RPMI8226 (cell line): ENCODE data around the gene TGDS.
A peak's percentile ranks its signal among the peaks of the same experiment; 100 is the strongest.
"Not testable (repeated sequence)": the region's sequence is repeated elsewhere in the genome, so short reads cannot be mapped to it uniquely, and the experiment has no call there.

Experiments
- DNase-seq: peaks from one replicate; pipeline ENCODE4 v3.0.0-alpha.2; 2015

Gene TGDS

DNA sequence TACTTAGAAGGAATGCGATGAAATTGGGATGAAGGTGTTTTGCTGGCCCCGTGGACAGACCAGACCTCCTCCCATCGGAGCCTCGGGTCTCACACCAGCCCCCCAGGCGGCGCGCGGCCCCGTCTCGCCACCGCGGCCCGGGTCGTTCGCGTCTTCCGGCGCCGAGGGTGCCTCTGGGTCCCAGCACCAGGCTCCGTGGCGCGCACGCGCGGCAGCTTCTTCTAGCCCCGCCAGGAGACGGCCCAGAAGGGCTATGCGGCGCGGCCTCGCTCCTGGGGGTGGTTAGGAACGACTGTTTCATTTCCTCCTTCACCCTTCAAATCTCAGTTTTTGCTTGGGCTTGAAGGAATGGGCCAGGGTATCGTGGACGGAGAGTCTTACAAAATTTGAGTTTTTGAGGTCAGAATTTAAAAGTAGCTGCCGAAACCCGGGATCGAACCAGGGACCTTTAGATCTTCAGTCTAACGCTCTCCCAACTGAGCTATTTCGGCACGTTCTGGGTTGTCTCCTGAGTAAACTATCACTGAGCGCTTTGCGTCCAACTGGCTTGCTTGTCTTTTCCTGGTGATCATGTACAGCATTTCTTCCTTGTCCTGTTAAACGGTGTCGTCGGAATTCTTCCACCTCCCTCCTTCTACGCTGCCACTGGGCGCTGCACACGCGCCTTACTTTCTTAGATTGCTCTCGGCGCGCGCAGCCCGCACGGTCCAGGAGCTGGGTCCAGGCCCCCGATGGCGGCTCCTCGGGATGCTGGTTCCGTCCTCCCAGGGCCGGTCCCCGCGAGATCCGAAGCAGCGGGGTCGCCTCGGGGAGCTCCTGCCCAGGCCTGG lies 46.5 kb downstream of the TGDS start:
- peak; percentile 92 for DNase-seq

DNA sequence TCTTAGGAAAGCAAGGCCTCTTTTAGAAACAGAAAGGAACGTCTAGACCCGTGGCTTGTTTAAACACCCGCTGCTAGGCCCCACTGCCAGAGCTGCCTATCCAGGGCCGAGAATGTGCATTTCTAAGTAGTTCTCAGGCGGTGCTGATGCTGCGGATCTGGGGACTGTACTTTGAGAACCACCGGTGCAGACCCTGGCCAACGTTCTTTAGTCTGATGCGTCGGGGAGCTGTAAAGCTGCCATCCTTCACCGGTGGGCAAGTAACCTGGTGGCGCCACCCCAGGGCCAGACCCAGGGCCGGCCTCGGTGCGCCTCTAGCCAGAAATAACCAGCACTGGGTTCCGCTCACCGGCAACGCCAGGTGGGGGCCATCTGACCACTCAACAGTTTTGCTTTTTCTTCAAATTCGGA lies 47.1 kb downstream of the TGDS start:
- peak; percentile 64 for DNase-seq

DNA sequence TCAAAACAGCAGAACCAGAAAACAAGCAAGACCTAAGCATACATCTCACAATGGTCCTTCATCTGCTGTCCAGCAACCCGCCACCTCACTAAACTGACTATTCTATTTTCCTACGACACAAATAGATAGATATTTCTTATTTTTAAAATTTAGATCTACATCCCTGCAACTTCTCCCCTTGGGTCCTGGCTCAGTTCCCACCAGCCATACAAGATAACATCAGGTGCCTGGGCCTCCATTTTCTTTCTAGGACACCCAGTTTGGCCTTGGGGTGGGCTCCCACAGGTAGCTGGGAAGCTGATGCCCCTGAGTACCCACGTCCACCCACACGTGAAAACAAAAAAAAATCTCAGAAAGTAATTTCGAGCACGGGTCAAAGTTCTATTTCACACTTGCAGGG lies 47.6 kb downstream of the TGDS start:
- no peak for DNase-seq

DNA sequence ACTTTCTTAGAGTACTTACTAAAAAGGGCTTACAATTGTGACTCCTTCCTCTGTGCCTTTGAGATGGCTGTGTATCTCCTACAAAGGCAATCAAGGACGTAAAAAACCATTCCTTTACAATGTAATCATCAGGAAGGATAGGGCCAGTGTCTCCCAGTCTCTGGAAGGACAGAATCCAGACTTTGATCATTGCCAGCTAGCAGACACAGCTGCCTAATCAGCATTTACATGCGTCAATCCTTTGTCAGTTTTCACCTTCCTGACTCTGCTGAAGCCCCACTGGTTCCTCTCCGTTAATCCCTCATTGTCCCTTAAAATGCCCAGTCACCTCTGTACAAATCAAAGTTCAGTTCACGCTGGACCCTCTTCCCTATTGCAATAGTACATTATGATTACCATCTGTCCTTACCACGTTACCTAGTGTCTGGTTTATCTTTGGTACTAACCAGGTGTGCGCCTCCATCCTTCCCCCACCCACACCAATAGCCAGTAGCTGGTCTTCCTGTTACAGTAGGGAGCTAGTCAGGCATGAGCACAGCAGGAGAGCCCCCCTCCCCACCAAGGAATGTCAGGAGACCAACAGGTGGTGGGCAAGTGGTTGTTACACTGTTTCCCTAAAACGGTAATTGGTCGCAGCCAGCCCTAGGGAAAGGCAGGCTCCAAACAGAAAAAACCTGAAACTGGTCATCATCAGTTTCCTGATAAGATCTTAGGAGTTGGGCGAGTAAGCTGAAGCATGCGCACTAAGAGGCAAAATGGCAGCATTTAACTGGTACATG lies 49.7 kb downstream of the TGDS start:
- no peak for DNase-seq

DNA sequence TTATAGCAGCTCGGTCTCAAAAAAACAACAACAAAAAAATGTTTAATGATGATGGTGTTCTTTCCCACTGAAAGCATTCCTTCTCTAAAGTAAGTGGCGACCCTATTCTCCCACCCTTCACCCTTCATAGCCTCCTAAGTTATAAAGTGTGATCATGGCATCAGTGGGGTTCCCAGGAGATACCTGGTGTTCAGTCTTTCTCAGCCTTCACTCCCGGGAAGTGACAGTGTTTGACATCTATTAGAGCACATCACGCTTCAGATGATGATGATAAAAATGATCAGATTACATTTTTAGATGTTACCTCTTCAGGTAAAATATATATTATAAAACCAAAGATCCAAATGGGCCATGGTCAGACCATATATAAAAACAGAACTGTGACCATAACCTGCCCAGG lies 51.0 kb downstream of the TGDS start:
- DNase-seq: no peak

DNA sequence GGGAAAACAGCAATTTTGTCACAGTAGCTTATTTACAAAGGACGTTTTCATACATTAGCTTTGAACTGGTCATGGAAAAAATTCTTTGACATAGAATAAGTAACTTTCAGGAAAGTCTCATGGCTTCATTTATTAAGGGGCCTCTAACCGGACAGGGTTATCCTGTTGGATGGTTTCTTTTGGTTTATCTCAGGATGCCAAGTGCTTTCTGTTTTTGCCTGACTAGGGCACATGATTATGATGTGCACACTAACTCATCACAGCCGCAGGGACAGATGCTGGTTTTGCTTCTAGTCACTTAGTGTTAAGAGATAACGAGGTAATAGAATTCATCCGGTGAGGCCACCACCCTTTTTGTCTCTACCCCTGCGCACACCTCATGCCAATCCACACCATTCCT lies 53.0 kb downstream of the TGDS start:
- no peak for DNase-seq

DNA sequence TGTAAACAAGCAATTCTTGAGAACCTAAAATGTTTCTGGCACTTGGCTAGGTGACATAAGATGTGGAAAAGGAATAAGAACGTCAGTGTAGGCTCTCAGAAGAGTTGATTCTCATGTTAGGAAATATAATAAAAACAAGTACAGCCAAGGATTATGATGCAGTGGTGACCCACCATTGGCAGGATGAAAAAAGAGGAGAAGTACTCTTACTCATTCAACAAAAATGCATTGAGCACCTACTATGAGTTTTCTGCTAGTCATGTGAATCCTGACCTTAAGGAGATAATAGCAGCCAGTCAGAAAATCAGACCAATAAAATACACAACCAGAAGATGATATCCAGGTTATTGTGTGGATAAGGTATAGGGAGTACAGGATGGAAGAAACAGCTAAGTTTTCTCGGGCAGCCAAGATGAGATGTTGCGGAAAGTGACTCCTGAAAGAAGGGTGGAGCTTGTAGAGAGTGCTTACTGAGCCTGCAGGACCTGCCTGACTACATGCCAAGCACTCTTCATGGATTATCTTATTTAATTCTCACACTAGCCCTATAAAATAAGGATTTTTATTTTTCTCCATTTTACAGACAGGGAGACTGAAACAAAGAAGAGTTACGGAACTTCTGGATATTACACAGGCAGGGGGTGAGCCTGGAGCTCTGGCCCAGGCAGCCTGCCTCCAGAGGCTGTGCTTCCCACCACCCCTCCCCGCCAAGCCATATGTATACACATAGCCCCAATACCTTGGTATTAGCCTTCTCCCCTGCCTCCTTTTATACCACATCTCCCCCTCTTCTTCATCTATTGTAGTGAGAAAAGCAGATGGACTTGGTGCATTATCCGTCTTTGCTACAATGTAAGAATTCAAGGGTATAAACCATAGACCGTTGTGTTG lies 58.0 kb downstream of the TGDS start:
- no peak for DNase-seq

DNA sequence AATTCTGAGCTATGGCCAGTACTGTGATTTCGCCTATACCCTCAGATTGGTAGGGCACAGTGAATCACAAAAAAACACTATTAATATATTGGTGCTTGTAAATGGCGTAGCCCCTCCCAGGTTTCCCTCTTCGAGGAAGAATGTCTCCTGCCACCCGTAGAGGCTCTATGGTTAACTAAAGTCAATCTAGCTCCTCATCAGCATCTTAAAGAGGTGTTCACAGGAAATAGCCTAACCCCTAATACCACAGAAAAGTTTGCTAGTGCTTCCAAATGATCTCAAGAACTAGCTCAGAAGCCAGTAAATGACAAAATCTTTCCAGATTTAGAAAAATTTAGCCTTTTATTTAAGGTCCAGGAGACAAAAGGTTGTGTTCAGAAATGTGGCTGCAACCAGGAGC lies 60.2 kb downstream of the TGDS start:
- DNase-seq: no peak

DNA sequence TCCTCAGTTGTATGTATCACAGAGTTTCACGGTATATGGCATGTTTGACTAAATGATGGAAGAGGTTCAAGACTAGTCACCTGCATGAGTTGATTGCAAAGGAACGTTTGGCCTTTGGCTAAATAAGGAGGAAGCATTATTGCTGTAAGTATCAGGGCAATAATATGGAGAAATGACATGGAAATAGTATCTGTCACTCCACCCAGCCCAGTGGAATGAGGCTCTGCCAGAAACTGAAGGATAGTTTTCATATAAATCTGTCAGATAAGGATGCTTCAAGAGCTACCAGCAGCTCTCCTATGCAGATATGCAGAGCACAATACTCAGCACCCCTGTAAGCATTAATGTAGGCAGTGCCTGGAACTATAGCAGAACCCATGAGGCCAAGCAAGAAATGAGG lies 60.7 kb downstream of the TGDS start:
- no peak for DNase-seq

DNA sequence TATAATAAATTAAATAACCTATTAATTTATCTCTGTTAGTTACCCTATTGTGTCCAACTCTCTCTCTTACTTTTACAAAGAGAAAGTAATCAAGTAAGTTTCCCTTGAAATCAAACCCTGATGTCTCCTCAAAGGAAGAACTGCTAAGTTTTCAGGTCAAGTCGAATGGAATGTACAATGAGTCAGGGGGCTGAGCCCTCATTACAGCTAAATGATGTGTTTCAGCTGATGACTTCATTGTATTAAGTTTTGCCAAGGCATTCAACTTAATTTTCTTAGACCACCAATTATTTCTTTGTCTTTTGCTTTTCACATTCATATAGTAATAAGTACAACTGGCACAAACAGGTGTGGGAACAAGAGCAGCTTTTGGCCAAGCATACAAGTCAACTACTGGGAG lies 61.8 kb downstream of the TGDS start:
- no peak for DNase-seq

DNA sequence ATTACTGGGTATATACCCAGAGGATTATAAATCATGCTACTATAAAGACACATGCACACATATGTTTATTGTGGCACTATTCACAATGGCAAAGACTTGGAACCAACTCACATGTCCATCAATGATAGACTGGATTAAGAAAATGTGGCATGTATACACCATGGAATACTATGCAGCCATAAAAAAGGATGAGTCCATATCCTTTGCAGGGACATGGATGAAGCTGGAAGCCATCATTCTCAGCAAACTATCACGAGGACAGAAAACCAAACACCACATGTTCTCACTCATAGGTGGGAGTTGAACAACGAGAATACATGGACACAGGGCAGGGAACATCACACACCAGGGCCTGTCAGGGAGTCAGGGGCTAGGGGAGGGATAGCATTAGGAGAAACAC lies 63.7 kb downstream of the TGDS start:
- not testable (repeated sequence) for DNase-seq

DNA sequence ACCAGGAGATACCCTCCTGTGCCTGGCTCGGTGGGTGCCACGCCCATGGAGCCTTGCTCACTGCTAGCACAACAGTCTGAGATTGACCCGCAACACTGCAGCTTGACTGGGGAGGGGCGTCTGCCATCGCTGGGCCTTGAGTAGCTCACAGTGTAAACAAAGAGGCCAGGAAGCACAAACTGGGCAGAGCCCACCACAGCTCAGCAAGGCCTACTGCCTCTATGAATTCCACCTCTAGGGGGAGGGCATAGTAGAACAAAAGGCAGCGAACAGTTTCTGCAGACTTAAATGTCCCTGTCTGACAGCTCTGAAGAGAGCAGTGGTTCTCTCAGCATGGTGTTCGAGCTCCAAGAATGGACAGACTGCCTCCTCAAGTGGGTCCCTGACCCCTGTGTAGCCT lies 69.0 kb downstream of the TGDS start:
- not testable (repeated sequence) for DNase-seq

DNA sequence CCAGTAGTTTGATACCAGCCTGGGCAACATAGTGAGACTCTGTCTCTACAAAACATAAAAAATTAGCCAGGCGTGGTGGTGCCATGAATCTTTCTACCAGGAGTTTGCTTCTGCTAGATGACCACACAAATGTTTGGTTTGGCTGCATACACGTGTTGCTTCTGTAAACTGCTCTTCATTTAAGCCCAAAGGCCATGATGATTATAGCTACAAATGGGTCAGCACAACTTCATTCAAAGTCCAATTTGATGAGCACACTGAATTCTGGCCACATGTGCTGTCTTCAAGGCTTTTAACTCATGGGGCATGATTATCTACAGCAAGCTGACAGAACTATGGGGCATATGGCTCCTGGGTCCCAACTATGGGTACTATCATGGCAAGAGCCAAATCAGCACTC lies 70.2 kb downstream of the TGDS start:
- no peak for DNase-seq

DNA sequence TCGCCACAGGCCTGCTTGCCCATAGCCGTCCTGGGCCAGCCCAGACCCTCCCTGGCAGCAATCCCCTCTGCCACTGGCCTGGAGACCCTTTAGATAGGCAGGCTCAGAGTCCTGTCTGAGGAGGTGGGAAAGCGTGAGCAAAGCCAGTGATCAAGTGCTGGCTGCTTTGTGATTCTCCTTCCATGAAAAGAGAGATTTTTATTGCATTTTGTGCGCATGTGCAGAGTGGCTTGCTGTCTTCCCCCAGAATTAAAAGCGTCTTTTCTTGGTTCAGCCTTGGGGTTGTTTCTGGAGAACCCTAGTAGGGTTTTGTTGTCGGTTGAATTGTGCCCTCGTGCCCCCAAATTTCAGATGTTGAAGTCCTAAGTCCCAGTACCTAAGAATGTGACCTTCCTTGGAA lies 71.5 kb downstream of the TGDS start:
- DNase-seq: no peak
